Ramos (cell line): ENCODE measurements around the gene LDB3.

ENCODE experiments used
- in situ Hi-C: fragments of 300-500 bp; cut with MboI; formaldehyde crosslinking; loops from one replicate; pipeline ENCODE4 v1.14.3; 2022; ENCODE audit warnings: low sequenced_read_pairs; ENCODE audit not compliant: unreplicated experiment

Gene LDB3

GRCh38 chr10:86755740-86756510, 87.6 kb downstream of the LDB3 start:
- in situ Hi-C loops, result no loop called here

GRCh38 chr10:86756511-86757112, 88.3 kb downstream of the LDB3 start, which contains the start of gene BMPR1A:
Gene BMPR1A (plus strand): TSS chr10:86756619. CDS start chr10:86876019, 119,400 bp downstream.
- in situ Hi-C loops, result no loop called here

- in situ Hi-C loops, result no loop called here
Observed at GRCh38 chr10:86757113-86757972, 89.0 kb downstream of the LDB3 start.

- in situ Hi-C loops, result no loop called here
Observed at GRCh38 chr10:86758189-86759072, 90.1 kb downstream of the LDB3 start.

- in situ Hi-C loops, result no loop called here
Observed at GRCh38 chr10:86759073-86759672, 90.9 kb downstream of the LDB3 start.

- in situ Hi-C loops, result no loop called here
Observed at GRCh38 chr10:86763404-86763803, 95.1 kb downstream of the LDB3 start.

- in situ Hi-C loops, result no loop called here
Observed at GRCh38 chr10:86765548-86765947, 97.2 kb downstream of the LDB3 start.

- in situ Hi-C loops, result no loop called here
Observed at GRCh38 chr10:86768412-86769062, 100.2 kb downstream of the LDB3 start.

GRCh38 chr10:86769991-86770390, 101.7 kb downstream of the LDB3 start:
- in situ Hi-C loops, result no loop called here

- in situ Hi-C loops, result no loop called here
Observed at GRCh38 chr10:86770412-86770960, 102.2 kb downstream of the LDB3 start.

- in situ Hi-C loops, result no loop called here
Observed at GRCh38 chr10:86773498-86773897, 105.2 kb downstream of the LDB3 start.

- in situ Hi-C loops, result no loop called here
Observed at GRCh38 chr10:86775056-86775869, 107.0 kb downstream of the LDB3 start.

- in situ Hi-C loops, result no loop called here
Observed at GRCh38 chr10:86775870-86776180, 107.5 kb downstream of the LDB3 start.

- in situ Hi-C loops, result no loop called here
Observed at GRCh38 chr10:86779220-86780017, 111.1 kb downstream of the LDB3 start.

GRCh38 chr10:86782701-86783418, 114.5 kb downstream of the LDB3 start:
- in situ Hi-C loops, result no loop called here

- in situ Hi-C loops, result no loop called here
Observed at GRCh38 chr10:86785037-86785436, 116.7 kb downstream of the LDB3 start.
